Liver (tissue), 3 donors: ENCODE measurements around the gene B3GALNT1.

Experiments used
- RAD21 ChIP-seq, 2 donors: IDR thresholded peaks; 2 replicates each; pipeline ENCODE4 v1.6.1; 2016; ENCODE audit warnings: antibody characterized with exemption in 2 of 2, mild to moderate bottlenecking in 2 of 2
- TAF1 ChIP-seq: conservative IDR thresholded peaks from 2 replicates; pipeline ENCODE4 v1.6.1; 2016; ENCODE audit warnings: antibody characterized with exemption, mild to moderate bottlenecking
- YY1 ChIP-seq: IDR thresholded peaks from 2 replicates; pipeline ENCODE4 v1.6.1; 2016; ENCODE audit warnings: antibody characterized with exemption, mild to moderate bottlenecking
- TF ChIP-seq, protein P1 (sequence below): IDR thresholded peaks from 2 replicates; pipeline ENCODE4 v1.6.1; 2016; ENCODE audit warnings: antibody characterized with exemption
- TF ChIP-seq, protein P2 (sequence below): IDR thresholded peaks from 2 replicates; pipeline ENCODE4 v1.6.1; 2016; ENCODE audit warnings: antibody characterized with exemption, mild to moderate bottlenecking
- TF ChIP-seq, protein P3 (sequence below): fragments of 150-350 bp; IDR thresholded peaks from 2 replicates; pipeline ENCODE4 v1.5.1; 2017; ENCODE audit warnings: improper control_type of control experiment, low read depth, low read length; ENCODE audit not compliant: missing input control
- TF ChIP-seq, protein P4 (sequence below): IDR thresholded peaks from 2 replicates; pipeline ENCODE4 v1.6.1; 2016; ENCODE audit warnings: antibody characterized with exemption
- donor health status: healthy.
- donor health status: healthy.

DNA sequence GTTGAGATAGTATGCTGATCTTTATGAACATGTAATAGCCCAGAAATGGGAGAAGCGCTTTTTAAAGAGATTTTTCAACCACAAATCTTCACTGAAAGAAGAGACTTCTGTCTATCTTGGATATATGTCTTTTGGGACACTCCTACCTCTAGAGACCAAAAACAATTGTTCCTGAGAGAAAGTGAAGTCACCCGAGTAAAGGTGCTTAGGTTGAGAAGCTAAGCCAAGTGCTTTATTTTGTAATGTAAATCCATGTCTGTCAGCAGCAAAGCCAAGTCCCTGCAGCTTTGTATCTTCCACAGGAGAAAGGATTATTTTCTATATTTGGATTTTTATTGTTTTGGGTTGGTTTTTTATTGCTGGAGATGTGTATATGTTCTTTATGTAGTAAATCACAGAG lies 32.1 kb upstream of the B3GALNT1 start:
- no peak for TF ChIP-seq YY1
- TF ChIP-seq, protein P1, sequence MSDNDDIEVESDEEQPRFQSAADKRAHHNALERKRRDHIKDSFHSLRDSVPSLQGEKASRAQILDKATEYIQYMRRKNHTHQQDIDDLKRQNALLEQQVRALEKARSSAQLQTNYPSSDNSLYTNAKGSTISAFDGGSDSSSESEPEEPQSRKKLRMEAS = no peak
- TF ChIP-seq, protein P2, sequence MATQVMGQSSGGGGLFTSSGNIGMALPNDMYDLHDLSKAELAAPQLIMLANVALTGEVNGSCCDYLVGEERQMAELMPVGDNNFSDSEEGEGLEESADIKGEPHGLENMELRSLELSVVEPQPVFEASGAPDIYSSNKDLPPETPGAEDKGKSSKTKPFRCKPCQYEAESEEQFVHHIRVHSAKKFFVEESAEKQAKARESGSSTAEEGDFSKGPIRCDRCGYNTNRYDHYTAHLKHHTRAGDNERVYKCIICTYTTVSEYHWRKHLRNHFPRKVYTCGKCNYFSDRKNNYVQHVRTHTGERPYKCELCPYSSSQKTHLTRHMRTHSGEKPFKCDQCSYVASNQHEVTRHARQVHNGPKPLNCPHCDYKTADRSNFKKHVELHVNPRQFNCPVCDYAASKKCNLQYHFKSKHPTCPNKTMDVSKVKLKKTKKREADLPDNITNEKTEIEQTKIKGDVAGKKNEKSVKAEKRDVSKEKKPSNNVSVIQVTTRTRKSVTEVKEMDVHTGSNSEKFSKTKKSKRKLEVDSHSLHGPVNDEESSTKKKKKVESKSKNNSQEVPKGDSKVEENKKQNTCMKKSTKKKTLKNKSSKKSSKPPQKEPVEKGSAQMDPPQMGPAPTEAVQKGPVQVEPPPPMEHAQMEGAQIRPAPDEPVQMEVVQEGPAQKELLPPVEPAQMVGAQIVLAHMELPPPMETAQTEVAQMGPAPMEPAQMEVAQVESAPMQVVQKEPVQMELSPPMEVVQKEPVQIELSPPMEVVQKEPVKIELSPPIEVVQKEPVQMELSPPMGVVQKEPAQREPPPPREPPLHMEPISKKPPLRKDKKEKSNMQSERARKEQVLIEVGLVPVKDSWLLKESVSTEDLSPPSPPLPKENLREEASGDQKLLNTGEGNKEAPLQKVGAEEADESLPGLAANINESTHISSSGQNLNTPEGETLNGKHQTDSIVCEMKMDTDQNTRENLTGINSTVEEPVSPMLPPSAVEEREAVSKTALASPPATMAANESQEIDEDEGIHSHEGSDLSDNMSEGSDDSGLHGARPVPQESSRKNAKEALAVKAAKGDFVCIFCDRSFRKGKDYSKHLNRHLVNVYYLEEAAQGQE = no peak
- no peak for TF ChIP-seq RAD21 (IDR thresholded peaks at IDR 0.05)
- TF ChIP-seq, protein P3, sequence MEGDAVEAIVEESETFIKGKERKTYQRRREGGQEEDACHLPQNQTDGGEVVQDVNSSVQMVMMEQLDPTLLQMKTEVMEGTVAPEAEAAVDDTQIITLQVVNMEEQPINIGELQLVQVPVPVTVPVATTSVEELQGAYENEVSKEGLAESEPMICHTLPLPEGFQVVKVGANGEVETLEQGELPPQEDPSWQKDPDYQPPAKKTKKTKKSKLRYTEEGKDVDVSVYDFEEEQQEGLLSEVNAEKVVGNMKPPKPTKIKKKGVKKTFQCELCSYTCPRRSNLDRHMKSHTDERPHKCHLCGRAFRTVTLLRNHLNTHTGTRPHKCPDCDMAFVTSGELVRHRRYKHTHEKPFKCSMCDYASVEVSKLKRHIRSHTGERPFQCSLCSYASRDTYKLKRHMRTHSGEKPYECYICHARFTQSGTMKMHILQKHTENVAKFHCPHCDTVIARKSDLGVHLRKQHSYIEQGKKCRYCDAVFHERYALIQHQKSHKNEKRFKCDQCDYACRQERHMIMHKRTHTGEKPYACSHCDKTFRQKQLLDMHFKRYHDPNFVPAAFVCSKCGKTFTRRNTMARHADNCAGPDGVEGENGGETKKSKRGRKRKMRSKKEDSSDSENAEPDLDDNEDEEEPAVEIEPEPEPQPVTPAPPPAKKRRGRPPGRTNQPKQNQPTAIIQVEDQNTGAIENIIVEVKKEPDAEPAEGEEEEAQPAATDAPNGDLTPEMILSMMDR = no peak
- no peak for TF ChIP-seq TAF1
- TF ChIP-seq, protein P4, sequence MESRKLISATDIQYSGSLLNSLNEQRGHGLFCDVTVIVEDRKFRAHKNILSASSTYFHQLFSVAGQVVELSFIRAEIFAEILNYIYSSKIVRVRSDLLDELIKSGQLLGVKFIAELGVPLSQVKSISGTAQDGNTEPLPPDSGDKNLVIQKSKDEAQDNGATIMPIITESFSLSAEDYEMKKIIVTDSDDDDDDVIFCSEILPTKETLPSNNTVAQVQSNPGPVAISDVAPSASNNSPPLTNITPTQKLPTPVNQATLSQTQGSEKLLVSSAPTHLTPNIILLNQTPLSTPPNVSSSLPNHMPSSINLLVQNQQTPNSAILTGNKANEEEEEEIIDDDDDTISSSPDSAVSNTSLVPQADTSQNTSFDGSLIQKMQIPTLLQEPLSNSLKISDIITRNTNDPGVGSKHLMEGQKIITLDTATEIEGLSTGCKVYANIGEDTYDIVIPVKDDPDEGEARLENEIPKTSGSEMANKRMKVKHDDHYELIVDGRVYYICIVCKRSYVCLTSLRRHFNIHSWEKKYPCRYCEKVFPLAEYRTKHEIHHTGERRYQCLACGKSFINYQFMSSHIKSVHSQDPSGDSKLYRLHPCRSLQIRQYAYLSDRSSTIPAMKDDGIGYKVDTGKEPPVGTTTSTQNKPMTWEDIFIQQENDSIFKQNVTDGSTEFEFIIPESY = no peak
